Ecto neural progenitor cell (in vitro differentiated cells): ENCODE measurements around the gene RAD50.
"Not testable (repeated sequence)": the region's sequence is repeated elsewhere in the genome, so short reads cannot be mapped to it uniquely, and the experiment has no call there.

Source experiments
- DNase-seq: peaks from one replicate; pipeline ENCODE4 v3.0.0-alpha.2; 2018; ENCODE audit warnings: low spot score

The RAD50 gene

DNA sequence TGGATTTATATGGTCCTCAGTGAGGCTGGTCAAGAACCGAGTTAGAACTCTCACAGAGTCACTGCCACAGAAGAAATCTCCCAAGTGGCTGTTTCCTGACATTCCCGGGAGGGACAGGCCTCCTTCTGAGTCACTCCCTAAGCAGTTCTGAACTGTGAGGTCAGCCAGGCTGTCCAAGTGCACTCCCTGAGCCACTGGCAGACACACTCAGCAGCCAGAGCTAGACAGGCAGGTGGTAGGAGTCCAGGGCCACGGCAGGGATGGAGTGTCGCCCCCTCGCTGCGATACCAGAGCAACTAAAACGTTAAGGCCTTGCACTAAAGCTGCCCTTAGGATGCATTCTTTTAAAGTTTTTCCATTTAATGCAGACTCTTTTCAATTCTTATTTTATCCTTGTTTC is 120.4 kb downstream of the RAD50 start:
- no peak for DNase-seq

DNA sequence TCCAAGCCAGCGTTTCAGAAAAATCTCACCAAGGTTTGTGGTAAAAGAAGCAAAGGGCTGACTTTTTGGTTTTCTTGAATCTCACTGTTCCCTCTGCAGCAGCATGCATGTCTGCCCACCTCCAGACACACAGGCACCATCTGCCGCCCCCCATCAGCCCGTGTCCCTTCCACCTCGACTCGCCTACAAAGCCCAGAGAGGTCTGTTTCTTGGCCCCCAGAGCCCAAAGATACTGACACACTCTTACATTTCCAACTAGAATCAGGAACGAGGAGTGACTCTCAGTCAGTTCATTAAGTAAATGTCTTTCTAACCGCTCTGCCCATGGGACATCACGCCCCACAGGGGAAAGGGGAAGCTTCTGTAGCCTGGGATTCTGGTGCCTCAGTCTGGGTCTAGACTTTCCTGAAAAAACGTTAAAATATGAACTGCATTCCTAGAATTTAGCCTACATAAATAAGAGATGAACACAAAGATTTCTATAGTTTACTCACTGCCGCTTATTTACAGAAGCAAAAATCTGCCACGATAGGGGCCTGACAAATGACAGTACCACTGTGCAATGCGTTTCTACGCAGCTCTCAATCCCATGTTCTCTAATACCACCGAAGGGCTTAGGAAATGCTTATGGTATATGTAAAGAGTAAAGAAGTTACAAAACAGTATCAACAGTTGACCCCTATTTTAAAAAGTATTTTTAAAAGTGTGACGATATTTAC is 121.1 kb downstream of the RAD50 start:
- no peak for DNase-seq

DNA sequence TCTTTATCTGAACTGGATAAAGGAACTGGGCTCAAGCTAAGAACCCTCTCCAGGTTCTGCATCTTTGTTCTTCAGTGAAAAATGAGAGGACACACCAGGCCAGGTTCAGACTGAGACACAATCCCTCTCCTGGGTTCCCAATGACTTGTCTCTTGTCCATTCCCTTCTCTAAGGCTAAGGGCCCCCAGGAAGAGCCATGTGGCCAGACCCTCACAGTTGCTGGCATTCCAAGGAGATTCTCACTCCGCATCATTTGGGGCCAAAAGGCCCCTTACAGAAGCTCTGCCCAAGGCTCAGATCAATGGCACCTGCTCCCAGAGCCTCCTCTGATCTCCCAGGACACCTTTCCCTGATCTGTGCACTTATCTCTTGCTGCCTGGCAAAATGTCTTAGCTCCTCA is 122.0 kb downstream of the RAD50 start:
- no peak for DNase-seq

DNA sequence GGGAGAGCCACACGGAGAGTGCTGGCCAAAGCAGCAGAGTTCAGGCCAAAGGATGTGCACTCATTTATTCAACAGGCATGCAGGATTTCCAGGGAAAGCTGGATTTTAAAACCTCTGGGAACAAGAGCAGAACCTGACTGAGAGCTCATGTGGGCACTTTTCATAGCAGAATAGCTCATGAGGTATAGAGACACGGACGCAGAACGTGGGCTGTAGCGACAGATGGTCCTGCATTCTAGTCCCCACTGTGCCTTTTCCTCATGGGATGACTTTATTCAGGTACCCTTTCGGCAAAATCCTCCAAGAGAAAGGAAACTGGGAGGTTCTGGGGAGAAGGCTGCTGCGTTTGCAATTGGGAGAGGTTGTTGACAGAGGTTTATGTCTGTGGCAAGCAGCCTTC is 122.4 kb downstream of the RAD50 start:
- DNase-seq: no peak

DNA sequence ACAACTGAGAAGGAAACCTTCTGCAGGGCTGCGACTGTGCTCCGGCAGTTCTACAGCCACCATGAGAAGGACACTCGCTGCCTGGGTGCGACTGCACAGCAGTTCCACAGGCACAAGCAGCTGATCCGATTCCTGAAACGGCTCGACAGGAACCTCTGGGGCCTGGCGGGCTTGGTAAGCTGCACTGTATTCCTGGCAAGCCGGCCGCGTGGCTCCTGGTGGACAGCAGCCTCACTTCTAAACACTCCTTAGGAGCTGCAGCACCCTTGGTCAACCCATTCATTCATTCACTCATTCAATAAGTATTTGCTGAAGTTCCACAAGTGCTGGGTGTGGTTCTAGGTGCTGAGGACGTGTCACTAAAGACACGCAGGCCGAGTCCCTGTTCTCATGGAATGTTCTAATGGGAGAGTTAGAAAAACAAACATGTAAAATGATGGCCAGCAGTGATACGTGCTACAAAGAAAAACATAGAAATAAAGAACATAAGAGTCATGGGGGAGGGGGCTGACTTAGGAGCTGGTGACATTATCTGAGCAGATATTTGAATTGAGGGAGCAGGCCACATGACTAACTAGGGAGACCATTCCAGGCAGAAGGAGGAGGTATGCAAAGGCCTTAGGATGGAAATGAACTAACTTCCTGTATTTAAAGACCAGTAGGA is 123.1 kb downstream of the RAD50 start:
- no peak for DNase-seq

DNA sequence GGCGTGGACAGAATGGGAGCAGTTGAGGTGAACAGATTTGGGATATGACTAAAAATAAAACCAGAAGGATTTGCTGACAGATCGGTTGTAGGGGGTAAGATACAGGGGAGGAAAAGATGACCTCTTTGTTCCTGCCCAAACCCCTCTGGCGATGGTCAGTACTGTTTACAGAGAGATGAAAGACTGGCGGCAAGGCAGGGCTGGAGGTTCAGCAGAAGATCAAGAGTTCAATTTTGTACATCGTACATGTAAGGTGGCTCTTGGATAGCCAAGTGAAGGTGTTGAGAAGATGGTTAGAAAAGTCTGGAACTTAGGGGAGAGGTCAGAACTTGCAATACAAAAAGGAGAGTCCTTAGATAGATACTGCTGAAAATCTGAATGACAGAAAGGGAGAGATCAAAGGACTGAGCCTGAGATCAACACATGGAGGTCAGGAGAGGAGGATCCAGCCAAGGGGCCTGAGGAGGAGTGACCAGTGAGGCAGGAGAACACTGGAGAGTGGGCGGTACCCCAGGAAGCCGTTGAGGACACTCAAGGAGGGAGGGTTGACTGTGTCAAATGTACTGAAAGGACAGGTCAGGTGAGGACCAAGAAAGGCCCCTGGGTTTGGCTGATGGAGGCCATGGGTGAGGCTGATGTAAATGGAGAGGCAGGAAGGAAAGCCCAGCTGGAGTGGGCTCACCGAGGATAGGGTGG is 124.2 kb downstream of the RAD50 start:
- no peak for DNase-seq

DNA sequence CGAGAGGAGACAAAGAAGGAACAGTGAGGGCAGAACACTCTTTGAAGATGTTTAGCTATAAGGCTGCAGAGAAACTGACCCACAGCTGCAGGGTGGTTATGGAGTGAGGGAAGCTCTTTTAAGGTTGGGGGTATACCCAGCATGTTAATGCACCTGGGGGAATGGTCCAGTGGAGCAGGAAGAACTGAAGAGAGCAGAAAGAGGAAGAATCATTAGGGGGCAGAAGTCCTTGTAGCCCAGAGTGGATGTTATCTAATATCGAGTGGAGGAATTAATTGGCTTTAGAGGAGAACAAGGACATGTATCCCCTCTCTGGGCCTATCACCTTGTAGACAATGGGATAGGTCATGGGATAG is 124.7 kb downstream of the RAD50 start:
- DNase-seq: no peak

DNA sequence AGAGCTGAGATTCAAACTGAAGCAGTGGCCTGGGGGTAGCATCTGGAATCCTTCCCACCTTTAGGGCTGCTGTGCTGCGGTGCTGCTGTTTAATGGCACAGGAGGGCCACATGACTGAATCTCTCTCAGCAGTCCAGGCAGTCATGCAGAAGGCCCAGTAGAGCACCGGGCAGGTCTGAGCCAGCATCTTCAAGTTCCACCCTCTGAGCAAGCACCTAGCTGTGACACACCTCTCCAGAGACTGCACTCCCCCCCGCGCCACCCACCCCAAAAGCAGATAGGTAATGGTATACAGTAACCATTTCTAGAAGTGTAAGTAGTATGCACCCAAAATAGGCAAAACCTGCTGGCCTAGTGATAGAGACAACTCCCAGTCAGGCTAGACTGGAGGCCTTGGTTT is 125.2 kb downstream of the RAD50 start:
- DNase-seq: no peak

DNA sequence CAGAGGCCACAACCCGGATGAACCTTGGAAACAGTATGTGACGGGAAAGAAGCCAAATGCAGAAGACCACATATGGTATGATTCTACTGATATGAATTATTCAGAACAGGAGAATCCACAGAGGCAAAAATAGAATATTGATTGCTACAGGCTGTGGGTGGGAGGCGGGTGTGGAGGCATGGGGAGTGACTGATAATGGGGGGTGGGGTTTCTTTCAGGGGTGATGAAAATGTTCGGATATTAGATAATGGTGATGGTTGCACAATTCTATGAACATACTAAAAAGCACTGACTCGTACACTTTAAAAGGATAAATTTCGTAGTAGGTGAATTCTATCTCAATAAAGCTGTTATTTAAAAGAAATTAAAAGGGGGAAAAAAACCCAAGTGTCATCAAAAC is 127.7 kb downstream of the RAD50 start:
- DNase-seq: no peak

DNA sequence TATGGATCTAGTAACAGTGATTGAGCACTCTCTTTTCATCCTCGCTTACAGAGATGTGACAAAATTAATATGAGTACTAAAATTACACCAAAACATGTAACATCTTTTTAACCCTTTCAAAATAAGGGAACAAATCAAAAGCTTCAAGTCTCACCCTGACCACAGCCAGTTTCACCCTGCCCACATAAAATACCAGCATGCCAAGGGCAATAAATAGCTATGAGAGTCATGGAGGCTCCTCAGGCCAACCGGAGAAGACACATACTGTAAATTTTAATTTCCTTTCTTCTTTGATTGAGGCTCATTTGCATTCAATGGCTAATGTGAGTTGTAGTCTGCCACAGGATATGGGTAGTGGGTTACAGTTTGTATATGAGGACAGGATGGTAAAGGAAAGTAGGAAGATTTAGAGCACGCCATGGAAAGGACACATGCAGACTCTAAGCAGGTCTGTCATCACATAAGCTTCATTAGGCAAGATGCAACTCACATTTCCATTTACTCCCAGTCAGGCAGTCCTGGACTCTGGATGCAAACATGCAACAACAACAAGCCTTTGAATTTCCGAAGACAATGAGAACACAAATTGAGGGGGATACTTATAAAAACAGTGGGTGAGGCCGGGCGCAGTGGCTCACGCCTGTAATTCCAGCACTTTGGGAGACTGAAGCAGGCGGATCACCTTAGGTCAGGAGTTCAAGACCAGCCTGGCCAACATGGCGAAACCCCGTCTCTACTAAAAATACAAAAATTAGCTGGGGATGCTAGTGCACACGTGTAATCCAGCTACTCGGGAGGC is 128.3 kb downstream of the RAD50 start:
- DNase-seq: no peak

DNA sequence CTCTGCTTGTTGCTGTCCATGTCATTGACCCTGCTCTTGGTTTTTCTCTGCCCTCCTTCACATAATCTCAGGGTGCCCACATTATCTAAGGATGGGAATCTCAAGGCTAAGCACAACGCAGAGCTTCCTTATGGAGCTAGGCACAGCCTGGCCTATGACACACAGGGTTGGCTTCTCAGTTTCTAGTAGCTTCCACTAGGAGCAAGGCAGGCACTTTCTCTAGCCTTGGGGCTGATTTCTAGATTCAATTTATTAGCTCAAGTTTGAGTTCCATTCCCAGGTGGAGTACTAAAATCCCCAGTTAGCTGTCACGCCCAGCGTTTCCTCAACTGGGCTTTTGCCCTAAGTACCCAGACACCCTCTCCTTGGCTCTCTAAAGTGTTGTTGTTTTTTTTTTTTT is 129.4 kb downstream of the RAD50 start:
- DNase-seq: no peak

DNA sequence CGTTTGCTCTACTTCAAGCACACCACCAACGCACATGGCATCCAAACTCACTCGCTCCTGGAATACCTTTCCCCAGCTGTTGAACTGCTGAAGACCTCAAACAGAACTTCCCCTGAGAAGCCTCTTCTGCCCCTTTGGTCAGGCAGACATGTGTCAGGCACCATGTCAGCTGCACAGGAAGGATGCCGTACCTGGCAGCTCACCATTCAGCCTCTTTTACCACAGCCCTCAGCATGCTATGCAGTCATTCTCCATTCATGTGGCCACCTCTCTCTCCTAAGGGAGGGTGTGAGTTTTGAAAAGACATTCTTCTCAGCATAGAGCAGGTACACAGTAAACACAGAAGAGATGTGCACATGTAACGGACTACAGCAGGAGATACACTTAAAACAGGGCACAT is 131.2 kb downstream of the RAD50 start:
- DNase-seq: no peak

DNA sequence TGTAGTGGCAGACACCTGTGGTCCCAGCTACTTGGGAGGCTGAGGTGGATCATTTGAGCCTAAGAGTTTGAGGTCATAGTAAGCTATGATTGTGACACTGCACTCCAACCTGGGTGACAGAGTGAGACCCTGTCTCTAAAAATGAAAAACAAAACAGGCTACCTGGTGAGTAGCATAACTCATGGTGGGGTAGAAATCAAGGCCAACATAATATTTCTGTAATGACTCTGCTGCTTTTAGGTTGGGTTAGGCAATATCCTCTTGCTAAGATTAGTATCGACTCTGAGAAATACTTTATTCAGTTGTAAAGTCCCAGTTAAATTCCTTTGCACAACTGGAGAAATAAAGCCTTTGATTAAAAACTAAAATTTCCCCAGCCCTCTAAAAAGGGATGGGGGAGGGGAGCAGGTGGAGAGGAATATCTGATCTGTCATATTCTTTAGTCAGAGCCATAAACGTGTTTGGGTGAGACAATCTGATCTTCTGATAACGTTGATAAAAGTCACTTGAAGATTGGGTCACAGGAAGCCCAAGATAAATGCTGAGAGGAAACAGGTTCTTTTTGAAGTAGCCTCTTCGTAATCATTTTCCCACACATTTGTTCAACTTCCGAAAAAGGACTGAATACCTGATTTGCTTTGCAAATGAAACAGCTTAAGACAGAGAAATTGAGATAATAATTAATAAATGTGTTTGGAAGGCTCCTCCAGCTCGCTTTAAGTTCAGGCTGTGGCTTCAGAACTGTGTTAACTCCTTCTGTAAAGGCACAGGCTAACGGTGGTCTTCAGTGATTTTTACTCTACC is 132.0 kb downstream of the RAD50 start:
- DNase-seq: no peak

DNA sequence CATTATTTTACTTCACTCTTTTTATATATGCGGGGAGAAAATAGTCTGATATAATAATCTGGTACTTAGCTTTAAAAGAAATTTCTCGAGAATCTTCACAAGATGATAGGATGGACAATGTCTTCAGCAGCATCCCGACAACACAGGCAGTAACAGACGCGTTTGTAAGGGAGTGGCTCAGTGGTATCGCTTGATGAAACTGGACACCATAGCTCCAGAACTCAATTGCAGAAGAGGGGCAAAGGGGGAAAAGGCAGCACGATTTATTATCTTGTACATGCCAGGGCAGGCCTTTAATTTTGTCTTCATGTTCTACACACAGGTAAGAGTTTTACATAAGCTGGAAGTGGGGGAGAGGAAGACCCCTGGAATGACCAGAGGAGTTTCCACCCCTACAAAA is 132.7 kb downstream of the RAD50 start:
- no peak for DNase-seq

DNA sequence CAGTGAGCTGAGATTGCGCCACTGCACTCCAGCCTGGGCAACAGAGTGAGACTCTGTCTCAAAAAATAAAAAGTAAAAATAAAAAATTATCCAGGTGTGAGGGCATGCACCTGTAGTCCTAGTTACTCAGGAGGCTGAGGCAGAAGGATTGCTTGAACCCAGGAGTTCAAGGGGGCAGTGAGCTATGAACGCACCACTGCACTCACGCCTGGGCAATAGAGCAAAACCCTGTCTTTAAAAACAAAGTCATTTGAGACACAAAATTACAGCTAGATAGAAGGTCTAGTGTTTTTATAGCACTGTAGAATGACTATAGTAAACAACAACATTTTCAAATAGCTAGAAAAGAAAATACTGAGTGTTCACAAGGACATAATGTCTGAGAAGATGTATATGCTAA is 133.4 kb downstream of the RAD50 start:
- DNase-seq: no peak

DNA sequence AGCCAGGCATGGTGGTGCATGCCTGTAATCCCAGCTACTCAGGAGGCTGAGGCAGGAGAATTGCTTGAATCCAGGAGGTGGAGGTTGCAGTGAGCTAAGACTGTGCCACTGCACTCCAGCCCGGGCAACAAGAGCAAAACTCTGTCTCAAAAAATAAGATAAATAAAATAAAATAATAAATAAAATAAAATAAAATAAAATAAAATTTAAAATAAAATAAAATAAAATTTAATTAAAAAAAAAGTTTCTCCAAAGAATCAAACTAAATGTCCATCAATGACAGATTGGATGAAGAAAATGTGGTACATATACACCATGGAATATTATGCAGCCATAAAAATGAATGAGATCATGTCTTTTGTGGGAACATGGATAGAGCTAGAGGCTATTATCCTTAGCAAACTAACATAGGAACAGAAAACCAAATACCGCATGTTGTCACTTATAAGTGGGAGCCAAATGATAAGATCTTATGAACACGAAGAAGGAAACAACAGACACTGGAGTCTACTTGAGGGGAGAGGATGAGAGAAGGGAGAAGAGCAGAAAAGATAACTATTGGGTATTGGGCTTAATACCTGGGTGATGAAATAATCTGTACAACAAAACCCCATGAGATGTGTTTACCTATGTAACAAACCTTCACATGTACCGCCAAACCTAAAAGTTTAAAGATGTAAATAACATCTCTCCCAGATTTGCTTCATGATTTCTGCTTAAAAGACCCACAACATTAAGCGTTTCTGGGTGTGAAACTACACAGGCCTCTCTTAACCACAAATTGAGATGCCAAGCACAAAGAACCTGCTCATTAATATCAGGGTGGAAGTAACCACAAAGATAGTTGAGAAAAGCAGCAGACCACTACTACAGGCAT is 135.2 kb downstream of the RAD50 start:
- not testable (repeated sequence) for DNase-seq

DNA sequence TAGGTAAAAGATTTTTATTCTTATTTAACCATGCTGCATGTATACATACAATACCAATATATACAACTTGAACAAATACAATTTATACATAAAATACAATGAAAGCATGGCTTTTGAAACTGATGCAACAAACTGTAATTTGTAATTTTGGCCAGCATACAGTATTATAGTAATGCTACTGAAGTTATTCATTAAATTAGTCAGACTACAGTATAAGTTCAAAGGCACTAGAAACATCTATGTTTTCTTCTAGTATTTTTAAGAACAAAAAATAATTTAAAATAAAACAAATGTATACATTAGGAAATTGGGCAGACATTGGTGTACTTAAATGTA is 135.8 kb downstream of the RAD50 start:
- no peak for DNase-seq
